Stromal cell of bone marrow (primary cell): ENCODE results near the gene ZFP36.

ENCODE experiments used
- DNase-seq: peaks from one replicate; pipeline ENCODE4 v3.0.0-alpha.2; 2012; ENCODE audit warnings: low read depth

Gene ZFP36

DNA sequence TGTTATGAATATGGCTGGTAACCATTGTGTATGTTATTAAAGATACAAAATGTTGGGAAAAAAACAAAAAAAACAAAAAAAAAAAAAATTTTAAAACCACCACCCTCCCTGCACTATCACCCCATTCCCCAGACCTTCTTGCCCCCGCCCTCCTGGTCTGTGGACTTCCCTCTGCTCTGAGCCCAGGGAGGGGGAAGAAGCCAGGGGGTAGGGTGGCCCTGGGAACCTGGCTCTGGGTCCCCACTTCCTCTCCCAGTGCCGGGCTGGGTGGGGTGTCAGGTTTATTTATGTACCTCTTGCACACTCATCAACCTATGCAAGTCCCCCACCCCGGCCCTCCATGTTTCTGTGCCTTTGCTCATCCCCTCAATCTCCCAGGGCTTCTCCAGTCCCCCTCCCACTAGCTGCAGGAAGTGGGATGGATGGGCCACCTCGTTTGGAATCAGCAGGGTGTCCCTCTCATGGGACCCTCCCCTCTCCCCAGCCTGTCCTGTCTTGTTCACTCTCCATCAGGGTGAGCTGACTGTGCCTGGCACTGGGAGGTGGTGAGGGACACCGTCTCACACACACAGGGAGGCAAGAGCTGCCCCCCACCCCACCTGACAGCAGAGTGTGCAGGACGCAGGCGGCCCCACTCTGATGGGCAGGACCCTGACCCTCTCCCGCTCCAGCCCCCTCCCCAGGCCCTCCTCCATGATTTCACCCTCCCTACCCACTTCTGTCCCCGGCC lies 21.6 kb upstream of the ZFP36 start:
- no peak for DNase-seq

DNA sequence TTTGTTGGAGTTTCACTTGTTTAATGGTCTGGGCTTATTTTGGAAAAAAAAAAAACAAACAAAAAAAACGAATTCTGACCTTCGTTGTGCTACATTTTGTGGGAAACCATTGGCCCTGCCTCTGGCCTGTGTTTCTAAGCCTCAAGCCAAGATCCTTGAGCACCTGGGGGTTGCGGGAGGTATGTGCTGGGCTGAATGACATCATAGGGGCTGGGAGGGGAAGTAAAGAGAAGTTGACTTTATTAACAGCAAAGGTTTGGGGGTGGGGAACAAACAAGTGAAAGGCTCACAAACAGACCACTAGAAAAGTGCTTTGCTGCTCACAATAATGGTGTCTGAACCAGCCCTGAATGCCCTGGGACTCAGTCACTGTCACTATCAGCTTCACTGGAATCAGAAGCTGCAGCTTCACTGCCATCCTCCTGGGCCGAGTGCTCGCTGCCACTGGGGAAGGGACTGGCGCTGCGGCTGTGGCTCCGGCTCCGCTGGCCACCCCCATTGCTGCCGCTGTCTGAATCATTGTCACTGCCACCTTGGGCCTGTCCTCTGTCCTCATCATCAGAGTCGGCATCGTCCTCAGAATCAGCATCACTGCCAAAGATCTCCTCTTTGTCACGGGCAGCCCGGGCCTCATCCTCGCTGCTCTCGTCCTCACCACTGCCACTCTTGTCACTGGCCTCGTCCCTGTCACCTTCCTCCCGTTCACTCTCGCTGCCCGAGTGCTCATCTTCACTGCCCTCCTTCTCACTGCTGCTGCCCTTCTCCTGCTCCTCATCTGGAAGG lies 20.8 kb upstream of the ZFP36 start:
- no peak for DNase-seq

DNA sequence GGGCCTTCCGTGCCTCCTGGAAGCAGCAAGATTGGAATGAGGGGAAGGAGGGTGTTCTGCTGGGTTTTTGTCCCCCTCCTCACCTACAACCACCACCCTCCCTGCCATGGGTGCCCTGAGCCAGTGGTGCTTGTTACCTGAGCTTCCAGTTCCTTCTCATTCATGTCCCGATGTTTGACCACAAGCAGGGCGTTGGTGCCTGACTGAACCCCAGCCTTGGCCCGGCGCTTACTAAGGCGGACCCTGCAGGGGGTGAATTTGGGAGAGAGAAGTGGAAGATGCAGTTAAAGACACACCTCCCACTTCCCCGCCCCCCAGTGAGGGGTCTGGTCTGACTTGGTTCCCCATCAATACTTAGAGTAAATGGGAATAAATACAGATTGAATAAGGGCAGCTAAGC lies 20.1 kb upstream of the ZFP36 start:
- no peak for DNase-seq

DNA sequence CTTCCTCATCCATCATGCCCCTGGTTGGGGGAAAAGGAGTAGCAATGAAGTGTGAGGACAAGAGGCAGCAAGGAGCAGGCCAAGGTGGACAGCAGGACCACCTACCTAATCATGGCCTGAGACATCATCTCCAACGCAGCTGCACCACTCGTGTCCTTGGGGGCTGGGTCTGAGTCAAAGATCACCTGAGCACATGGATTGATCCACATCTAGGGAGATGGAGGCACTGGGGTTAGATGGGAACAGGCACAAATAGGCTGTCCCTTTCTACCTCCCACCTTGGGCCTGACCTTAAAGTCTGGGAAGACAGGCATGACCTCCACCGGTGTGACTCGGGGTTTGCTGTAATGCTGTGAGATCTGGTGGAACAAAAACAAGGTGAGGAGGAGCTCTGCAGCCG lies 18.0 kb upstream of the ZFP36 start:
- no peak for DNase-seq

DNA sequence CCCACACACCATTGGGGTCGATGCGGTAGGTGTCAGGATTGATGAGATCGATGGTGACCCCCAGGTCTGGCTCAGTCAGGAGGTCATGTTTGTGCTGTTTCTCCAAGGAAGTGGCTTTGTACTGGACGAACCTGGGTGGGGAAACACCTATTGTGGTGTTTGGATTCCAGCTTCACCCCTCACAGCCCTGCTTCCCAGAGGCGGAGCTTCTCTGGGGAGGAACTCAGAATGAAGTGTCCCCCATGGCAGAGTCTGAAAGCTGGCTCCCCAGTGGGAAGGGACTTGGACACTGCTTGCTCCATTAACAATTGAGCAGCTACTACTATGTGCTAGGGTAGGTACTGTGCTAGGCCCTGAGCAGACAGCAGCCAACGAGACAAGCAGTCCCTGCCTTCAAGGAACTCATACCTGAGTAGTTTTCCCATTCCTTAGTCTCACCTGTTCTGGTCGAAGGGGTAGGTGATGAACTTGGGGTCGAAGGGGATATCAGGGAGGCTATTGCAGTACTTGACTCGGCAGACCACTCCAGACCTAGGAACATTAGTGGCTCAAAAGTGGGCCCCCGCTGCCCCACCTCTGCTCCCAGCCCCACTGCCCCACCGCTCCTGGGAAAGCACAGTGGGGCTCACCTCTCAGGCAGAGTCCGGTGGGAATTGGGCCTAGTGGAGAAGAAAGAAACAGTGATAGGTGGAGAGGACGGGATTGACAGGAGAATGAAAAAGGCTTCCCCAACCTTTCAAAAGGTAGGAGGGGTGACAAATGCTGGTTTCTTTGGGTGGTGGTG lies 16.8 kb upstream of the ZFP36 start:
- DNase-seq = no peak

DNA sequence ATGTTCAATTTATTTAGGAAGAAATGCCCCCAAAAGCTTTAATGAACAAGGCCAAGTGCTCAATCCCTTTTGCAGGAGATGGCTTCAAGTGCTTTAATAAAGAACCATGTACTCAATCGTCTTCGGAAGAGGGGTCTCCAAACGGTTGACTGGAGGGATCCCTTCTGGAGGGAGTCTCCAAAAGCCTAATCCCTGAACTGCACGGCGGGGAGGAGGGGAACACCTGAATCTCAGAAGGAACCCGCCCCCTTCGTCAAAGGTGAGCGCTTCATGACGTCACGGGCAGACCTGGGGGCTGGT lies 16.2 kb upstream of the ZFP36 start:
- DNase-seq = no peak

DNA sequence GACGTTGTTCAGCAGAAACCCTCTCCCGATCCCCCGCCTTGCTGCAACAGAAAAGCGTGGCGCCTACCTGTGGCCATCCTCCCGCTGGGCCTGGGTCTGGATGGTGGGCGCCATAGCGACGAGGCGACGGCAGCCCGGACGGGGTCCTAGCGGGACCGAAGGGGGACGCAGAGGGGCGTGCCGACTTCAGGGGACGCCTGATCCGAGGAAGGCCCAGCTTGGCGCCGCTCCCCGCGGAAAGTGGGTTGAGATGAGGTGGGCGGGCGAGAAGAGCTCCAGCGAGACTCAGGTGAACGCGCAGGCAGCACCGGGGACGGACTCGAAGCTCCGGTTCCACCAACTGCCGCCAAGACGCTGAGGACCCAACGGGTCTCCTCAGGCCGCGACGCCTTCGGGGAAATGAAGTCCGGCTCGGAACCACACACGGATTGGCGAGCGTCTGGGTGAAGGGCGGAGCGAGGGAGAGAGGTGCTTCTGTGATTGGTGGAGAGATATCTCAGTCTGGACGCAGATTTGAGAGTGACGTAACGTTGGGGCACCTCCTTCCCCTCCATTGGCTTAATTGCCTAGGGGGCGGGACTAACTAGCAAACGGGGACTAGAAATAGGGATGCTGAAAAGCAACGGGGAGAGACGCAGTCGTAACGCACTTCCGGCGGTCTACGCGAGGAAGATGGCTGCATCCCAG lies 15.8 kb upstream of the ZFP36 start, which contains the start of the genes MED29 and PAF1:
TSS of gene MED29 (plus strand) at position 628 of the 687 bp plus-strand sequence. CDS start at position 673, 45 bp downstream.
TSS of gene PAF1 (minus strand) at position 356 of the 687 bp plus-strand sequence. CDS start at position 114, 242 bp downstream.
- DNase-seq = peak; percentile 100

DNA sequence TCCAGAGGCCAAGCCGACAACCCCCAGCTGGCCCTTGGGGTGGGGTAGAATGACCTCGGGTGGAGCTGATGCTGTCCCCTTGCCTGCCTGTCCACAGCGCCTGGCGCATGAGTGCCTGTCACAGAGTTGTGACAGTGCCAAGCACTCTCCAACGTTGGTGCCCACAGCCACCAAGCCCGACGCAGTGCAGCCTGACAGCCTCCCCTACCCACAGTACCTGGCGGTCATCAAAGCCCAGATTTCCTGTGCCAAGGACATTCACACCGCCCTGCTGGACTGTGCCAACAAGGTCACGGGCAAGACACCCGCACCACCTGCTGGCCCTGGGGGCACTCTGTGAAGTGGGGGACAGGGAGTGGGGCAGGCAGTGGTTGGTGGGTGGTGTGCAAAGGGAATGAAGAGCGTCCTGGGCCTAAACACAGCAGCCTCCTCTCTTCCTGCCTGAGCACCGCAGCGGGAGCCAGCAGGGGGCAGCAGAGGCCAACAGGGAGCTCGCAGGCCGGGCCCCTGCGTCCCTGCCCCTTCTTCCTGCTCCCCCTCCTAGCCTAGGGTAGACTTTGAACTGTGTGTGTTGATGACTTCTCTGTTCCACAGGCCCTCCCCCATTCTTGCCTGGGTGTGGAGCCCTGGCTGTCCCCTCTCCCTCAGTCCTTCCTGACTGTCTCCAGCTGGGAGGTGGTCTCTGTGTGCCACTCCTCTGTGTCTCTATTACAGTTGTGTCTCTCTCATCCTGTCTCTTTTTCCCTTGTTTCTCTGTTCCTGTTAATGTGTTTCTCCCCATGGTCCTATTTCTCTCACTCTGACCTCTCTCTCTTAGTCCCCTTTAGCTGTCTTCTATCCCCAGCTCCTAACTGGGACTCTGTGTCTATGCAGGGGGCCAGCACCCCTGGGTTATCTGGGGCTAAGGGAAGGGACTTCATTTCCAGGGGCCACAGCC lies 9.0 kb upstream of the ZFP36 start:
- DNase-seq = peak; percentile 69

DNA sequence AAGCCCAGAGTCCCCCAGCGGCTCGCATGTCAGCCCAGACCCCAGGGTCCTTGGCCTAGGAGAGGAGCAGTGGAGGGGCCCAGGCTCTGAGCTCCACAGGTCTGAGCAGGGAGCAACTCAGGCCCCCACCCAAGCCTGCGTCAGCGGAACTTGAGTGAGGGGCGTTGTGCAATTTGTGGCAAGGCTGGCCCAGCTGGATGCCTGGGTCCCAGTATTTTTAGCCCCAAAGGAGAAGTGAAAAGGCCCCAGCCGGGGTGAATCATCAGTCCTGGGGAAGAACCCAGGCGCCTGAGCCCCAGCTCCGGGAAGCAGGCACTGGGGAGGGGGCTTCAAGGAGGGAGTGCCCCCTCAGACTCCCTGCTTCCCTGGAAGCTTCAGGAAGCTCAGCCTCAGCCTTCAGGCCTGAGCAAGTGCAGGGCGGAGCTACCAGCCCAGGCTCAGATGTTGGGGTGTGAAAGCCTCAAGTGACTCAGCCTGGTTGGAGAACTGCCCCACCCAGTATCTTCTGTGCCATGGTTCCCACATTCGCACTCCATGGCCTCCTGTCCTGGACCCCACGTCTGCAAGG lies 8.3 kb upstream of the ZFP36 start:
- peak; percentile 83 for DNase-seq

DNA sequence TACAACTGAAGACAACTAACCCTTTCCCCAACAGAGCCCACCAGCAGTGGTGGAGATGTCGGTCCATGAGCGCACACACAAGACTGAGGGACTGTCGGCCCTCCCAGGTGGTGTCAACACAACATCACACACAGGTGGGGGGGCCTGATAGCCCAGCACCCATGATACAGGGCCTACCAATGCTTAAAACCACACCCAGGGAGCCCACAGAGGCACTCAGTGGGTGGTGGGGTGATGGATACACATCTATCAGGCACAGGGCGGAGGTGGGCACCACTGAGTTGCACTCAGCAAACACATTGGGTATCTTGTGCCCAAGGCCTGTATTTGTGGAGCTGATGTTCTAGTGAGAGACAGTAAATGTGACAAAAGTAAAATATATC lies 7.0 kb upstream of the ZFP36 start:
- DNase-seq = no peak

DNA sequence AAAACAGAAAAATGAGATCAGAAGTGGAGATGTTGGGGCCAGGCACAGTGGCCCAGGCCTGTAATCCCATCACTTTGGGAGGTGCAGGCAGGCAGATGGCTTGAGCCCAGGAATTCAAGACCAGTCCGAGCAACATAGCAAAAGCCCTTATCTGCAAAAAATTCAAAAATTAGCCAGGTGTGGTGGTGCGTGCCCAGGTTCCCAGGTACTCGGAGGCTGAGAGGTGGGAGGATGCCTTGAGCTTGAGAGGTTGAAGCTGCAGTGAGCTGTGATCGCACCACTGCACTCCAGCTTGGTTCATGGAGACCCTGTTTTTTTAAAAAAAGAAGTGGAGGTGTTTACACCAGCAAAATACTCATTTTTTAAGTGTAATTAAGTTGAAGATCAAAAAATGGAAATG lies 6.6 kb upstream of the ZFP36 start:
- DNase-seq = no peak

DNA sequence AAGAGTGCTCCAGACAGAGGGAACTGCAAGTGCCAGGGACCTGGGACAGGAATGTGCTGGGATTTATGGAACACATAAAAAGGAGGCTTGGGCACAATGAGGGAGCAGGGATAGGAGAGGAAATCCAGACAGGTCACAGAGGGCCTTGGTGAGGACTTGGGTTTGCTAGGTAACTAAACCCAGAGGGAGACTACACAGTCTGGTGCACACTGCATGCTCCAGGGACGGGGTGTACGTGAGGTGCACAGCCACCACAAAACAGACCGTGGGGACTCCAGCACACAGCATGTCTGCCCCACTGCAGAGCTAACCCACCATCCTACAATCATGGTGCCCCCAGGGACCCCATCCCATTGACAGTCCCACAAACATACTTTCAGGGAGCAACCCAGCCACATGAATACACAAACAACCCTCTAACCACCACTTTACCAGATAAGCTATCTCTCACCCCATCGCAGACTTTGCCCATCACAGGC lies 5.5 kb upstream of the ZFP36 start:
- DNase-seq = no peak

DNA sequence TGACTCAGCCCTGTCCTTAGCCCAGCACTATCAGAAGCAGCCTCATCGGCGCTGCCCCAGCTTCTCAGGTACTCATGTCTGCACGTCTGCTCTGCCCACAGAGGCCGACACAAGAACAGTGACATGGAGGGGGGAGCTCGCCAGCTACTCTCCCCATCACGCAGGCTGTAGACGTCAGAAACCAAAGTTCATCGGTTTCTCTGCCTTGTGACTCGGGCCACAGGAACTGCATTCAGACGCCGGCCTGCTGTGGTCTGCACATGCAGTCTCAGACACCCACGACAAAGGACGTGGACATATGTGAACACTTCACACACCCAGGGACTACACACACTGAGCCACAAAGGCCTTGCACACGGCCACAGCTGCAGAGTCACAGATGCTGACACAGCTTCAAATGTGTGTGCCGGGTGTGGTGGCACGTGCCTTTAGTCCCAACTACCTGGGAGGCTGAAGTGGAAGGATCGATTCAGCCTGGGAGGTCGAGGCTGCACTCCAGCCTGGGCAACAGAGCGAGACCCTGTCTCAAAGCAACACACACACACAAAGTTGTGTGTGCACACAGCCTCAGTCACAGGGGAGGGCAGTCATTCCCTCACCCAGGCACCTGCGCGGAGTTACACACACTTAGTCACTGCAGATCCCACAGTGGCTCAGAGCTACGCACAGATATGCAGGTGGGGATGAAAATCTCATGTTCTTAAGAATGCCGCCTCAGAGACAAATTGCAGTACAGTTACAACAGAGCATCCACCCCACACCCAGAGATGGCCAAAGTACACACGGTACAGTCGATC lies 4.9 kb upstream of the ZFP36 start:
- DNase-seq = peak; percentile 47

DNA sequence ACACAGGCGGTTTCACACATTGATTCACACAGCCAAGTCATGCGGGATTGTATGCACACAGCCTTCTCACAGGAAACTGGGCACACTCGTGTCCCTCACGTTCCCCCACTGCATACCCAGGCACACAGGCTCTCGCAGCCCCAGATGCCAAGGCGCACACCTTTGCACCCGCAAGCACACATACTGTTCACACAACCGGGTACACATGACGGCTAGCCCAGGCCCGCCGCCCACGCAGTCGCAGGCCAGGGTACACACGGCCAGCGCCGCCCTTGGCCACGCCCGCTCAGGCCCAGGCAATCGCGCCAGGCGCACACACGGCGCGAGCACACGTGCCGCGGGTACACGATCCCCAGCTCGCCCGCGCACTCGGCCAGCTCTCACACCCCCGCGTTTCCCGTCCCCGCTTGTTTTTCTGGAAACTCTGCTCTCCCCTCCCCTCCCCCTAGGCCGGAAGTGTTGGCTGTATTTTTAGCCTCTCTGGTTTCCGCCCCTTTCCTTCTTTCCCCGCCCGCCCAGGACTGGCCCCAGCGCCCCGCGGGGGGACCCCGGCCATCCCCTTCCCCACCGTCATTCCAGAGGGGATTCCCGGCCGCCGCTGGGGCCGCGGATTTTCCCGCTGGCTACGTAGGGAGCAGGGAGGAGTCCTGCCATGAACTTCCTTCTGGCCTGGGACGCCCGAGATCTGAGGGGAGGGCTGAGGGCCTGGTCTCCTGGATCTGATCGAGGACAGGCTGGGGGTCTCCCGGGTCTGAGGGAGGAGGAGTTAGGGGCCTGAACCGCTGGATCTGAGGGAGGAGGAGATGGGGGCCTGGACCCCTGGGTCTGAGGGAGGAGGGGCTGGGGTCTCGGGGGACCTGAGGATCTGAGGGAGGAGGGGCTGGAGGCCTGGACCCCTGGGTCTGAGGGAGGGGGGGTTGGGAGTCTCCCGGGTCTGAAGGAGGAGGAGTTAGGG lies 4.0 kb upstream of the ZFP36 start:
- peak; percentile 83 for DNase-seq

DNA sequence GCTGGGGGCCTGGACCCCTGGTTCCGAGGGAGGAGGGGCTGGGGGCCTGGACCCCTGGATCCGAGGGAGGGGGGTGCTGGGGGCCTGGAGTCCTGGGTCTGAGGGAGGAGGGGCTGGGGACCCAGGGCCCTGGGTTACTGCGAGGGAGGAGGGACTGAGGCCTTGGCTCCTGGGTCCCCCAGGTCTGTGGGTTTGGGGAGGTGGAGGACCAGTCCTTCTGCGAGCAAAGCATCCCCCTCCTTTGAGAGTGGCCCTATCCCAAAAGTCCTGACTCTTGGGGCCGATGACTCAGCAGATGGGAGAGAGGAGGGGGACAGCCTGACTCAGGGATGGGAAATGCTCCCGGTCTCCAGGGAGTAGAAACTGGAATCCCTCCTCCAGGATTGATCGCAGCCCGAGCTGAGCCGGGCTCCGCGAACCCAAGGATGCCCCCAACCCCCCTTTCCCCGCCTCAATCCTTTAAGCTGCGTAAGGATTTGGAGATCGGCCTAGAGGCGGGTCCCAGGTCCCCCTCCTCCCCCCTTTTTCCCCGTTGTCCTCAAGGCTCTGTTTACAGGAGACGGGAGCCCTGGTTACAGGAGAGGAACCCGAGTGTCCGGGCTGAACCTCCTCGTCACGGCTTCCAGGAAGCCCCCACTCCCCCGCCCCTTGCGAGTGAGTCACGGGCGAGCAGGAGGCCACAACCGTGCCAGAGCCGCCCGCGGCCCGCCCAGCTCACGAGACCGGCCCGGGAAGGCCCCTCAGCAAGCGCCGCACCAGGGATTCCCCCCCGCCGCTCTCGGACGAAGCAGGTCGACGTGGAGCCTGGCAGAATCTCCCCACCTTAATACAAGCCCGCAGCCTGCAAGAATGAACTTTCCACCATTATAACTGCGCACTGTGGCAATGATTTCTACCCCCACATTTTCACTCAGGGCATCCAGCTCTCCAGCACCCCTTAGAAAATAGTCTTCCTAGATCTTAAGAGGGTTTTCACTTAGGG lies 3.0 kb upstream of the ZFP36 start:
- DNase-seq = peak; percentile 99

DNA sequence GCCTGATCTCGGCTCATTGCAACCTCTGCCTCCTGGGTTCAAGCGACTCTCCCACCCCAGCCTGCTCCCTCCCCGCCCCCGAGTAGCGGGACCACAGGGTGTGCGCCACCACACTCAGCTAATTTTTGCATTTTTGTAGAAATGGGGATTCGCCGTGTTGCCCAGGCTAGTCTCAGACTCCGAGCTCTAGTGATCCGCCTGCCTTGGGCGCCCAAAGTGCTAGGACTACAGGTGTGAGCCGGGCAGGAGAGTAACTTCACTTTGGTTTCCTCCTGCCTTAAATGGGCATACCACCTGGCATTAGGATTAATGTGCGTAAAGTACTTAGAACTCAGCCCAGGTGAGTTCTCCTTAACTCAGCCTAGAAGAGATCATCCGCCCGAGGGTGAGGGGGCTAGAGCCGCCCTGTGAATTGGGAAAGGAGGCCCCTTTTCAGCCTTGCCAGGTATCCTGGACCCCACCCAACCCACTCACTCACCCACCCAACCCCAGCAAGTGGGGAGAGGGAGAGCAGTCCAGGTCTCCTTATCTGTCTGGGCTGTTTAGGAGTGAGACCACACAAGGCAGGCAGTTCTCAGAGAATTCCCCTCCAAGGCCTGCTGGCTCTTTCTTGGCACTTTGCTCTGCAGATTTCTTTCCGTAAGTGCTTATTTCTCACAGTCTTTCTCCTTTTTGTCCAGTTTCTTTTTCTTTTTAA lies 1.2 kb upstream of the ZFP36 start:
- DNase-seq = no peak
